ENCODE measurements around the gene CDC73.

DNA sequence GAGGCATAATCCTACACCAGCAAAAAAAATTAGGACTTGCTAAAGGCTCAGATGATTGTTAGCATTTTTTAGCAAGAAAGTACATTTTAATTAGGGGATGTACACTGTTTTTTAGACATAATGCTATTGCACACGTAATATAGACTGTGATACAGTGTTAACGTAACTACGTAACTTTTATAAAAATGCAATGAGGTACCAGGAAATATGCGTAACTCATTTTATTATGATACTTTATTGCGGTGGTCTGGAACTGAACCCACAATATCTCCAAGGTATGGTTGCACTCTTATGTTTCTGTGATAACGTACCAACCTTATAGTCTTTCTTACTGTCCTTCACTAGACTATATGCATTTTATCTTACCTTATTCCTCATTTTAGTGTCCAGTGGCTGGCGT lies 127.4 kb downstream of the CDC73 start:
- TF ChIP-seq, protein P1, sequence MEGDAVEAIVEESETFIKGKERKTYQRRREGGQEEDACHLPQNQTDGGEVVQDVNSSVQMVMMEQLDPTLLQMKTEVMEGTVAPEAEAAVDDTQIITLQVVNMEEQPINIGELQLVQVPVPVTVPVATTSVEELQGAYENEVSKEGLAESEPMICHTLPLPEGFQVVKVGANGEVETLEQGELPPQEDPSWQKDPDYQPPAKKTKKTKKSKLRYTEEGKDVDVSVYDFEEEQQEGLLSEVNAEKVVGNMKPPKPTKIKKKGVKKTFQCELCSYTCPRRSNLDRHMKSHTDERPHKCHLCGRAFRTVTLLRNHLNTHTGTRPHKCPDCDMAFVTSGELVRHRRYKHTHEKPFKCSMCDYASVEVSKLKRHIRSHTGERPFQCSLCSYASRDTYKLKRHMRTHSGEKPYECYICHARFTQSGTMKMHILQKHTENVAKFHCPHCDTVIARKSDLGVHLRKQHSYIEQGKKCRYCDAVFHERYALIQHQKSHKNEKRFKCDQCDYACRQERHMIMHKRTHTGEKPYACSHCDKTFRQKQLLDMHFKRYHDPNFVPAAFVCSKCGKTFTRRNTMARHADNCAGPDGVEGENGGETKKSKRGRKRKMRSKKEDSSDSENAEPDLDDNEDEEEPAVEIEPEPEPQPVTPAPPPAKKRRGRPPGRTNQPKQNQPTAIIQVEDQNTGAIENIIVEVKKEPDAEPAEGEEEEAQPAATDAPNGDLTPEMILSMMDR (IDR thresholded peaks at IDR 0.05) = no peak
- no peak for TF ChIP-seq POLR2A (IDR thresholded peaks at IDR 0.05)
